ENCODE measurements around the gene ZCCHC9. TPM values are rescaled to one million over a fixed set of nuclear protein-coding genes. Genes with fewer than 3 reads are reported as not detected.
A peak's percentile ranks its signal among the peaks of the same experiment; 100 is the strongest.
"Not testable (repeated sequence)": the region's sequence is repeated elsewhere in the genome, so short reads cannot be mapped to it uniquely, and the experiment has no call there.

The ZCCHC9 gene
- 26.8 TPM for total RNA-seq

- peak; percentile 94 for DNase-seq (ENCODE audit: low spot score)
These were observed at the start of gene ZCCHC9 for GRCh38 chr5:81301271-81302015. Gene ZCCHC9 (plus strand): TSS chr5:81301587. CDS start chr5:81304758, 3,171 bp downstream.

- DNase-seq (ENCODE audit: low spot score), result no peak
These were observed 49.5 kb upstream of the ZCCHC9 start for GRCh38 chr5:81251922-81252321.

- DNase-seq (ENCODE audit: low spot score), result no peak
These were observed 48.5 kb upstream of the ZCCHC9 start for GRCh38 chr5:81252904-81253303.

GRCh38 chr5:81253875-81254274 lies 47.5 kb upstream of the ZCCHC9 start:
- DNase-seq (ENCODE audit: low spot score), result no peak

- DNase-seq (ENCODE audit: low spot score), result no peak
These were observed 46.4 kb upstream of the ZCCHC9 start for GRCh38 chr5:81254886-81255559.

GRCh38 chr5:81256766-81257165 lies 44.6 kb upstream of the ZCCHC9 start:
- DNase-seq (ENCODE audit: low spot score), result no peak

- DNase-seq (ENCODE audit: low spot score), result not testable (repeated sequence)
These were observed 38.6 kb upstream of the ZCCHC9 start for GRCh38 chr5:81262796-81263195.

GRCh38 chr5:81265101-81265500 lies 36.3 kb upstream of the ZCCHC9 start:
- DNase-seq (ENCODE audit: low spot score), result no peak

- no peak for DNase-seq (ENCODE audit: low spot score)
These were observed 32.7 kb upstream of the ZCCHC9 start for GRCh38 chr5:81268521-81269196.

GRCh38 chr5:81269751-81270393 lies 31.5 kb upstream of the ZCCHC9 start:
- DNase-seq (ENCODE audit: low spot score), result no peak

GRCh38 chr5:81270394-81271027 lies 30.9 kb upstream of the ZCCHC9 start:
- DNase-seq (ENCODE audit: low spot score), result not testable (repeated sequence)

GRCh38 chr5:81283976-81284375 lies 17.4 kb upstream of the ZCCHC9 start:
- no peak for DNase-seq (ENCODE audit: low spot score)

GRCh38 chr5:81286059-81286617 lies 15.2 kb upstream of the ZCCHC9 start:
- no peak for DNase-seq (ENCODE audit: low spot score)

- DNase-seq (ENCODE audit: low spot score), result no peak
These were observed 13.4 kb upstream of the ZCCHC9 start for GRCh38 chr5:81288021-81288433.

GRCh38 chr5:81290146-81290545 lies 11.2 kb upstream of the ZCCHC9 start:
- no peak for DNase-seq (ENCODE audit: low spot score)

GRCh38 chr5:81292130-81292529 lies 9.3 kb upstream of the ZCCHC9 start:
- DNase-seq (ENCODE audit: low spot score), result no peak

- not testable (repeated sequence) for DNase-seq (ENCODE audit: low spot score)
These were observed 7.4 kb upstream of the ZCCHC9 start for GRCh38 chr5:81294021-81294420.

- no peak for DNase-seq (ENCODE audit: low spot score)
These were observed 3.9 kb upstream of the ZCCHC9 start for GRCh38 chr5:81297531-81297930.

GRCh38 chr5:81300921-81301270 lies 491 bp upstream of the ZCCHC9 start:
- no peak for DNase-seq (ENCODE audit: low spot score)

- DNase-seq (ENCODE audit: low spot score), result no peak
These were observed 1.2 kb downstream of the ZCCHC9 start for GRCh38 chr5:81302596-81302995.

GRCh38 chr5:81303563-81303962 lies 2.2 kb downstream of the ZCCHC9 start:
- DNase-seq (ENCODE audit: low spot score), result no peak

GRCh38 chr5:81305785-81306184 lies 4.4 kb downstream of the ZCCHC9 start:
- no peak for DNase-seq (ENCODE audit: low spot score)
